ENCODE measurements around the gene DKK1. TPM values are rescaled to one million over a fixed set of nuclear protein-coding genes. Genes with fewer than 3 reads are reported as not detected.

The DKK1 gene
- total RNA-seq, 1 experiment from 2014 or later: 1.0 TPM

- TF ChIP-seq TEAD4 (CRISPR knock-in tag; IDR thresholded peaks at IDR 0.05) (no peak), JUN (CRISPR knock-in tag; IDR thresholded peaks at IDR 0.05) (no peak), SP1 (CRISPR knock-in tag; conservative IDR thresholded peaks at IDR 0.05) (no peak), ATF3 (CRISPR knock-in tag; conservative IDR thresholded peaks at IDR 0.05) (no peak), CBFB (CRISPR knock-in tag; IDR thresholded peaks at IDR 0.05; ENCODE audit: low read depth) (no peak)
Measured at GRCh38 chr10:52284416-52285013, 29.6 kb upstream of the DKK1 start (continued).

- CTCF ChIA-PET: no interaction called here
- DNase-seq (ENCODE audit: low spot score) (no peak), ATAC-seq (no peak)
- Mint-ChIP-seq H3K27ac (no peak overlapping the region), H3K27me3 (ENCODE audit: low read depth) (no peaks in the 10 kb centered on the region), H3K4me3 (no peak overlapping the region), H3K36me3 (no peaks in the 10 kb centered on the region), H3K9me3 (no peaks in the 10 kb centered on the region), H3K4me1 (no peaks in the 10 kb centered on the region)
- POLR2A ChIA-PET: no interaction called here
- TF ChIP-seq ZNF416 (CRISPR knock-in tag; IDR thresholded peaks at IDR 0.05) (no peak), TEAD1 (CRISPR knock-in tag; IDR thresholded peaks at IDR 0.05) (no peak), CTCF (IDR thresholded peaks at IDR 0.05) (no peak), PRDM15 (CRISPR knock-in tag; IDR thresholded peaks at IDR 0.05) (no peak), ZNF317 (CRISPR knock-in tag; IDR thresholded peaks at IDR 0.05; ENCODE audit: borderline replicate concordance, low read depth) (no peak), AFF4 (CRISPR knock-in tag; IDR thresholded peaks at IDR 0.05; ENCODE audit: borderline replicate concordance) (no peak), SMAD3 (CRISPR knock-in tag; IDR thresholded peaks at IDR 0.05; ENCODE audit: borderline replicate concordance) (no peak), PRRX2 (CRISPR knock-in tag; IDR thresholded peaks at IDR 0.05) (no peak), FOXP1 (CRISPR knock-in tag; IDR thresholded peaks at IDR 0.05; ENCODE audit: borderline replicate concordance) (no peak)
- TF ChIP-seq, protein P1, sequence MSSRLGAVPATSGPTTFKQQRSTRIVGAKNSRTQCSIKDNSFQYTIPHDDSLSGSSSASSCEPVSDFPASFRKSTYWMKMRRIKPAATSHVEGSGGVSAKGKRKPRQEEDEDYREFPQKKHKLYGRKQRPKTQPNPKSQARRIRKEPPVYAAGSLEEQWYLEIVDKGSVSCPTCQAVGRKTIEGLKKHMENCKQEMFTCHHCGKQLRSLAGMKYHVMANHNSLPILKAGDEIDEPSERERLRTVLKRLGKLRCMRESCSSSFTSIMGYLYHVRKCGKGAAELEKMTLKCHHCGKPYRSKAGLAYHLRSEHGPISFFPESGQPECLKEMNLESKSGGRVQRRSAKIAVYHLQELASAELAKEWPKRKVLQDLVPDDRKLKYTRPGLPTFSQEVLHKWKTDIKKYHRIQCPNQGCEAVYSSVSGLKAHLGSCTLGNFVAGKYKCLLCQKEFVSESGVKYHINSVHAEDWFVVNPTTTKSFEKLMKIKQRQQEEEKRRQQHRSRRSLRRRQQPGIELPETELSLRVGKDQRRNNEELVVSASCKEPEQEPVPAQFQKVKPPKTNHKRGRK (CRISPR knock-in tag; IDR thresholded peaks at IDR 0.05; ENCODE audit: borderline replicate concordance): no peak
Measured at GRCh38 chr10:52287866-52288265, 26.2 kb upstream of the DKK1 start.

Measured in WTC11 (cell line).